ENCODE results near the gene ZFAND5.
A peak's percentile ranks its signal among the peaks of the same experiment; 100 is the strongest.

The ZFAND5 gene

GRCh38 chr9:72377041-72377440 is 12.0 kb upstream of the ZFAND5 start:
- TF ChIP-seq CTCF (IDR thresholded peaks at IDR 0.05; ENCODE audit: insufficient read depth, low read length, poor library complexity, severe bottlenecking), result no peak
- H3K27me3 ChIP-seq (replicated peaks; ENCODE audit: control insufficient read depth, insufficient read depth, low read length), result no peaks in the 10 kb centered on the region
- no peak for DNase-seq (ENCODE audit: extremely low read depth, insufficient read length)
- no peak overlapping the region for H3K4me3 ChIP-seq (replicated peaks; ENCODE audit: low read depth, low read length)
- H3K36me3 ChIP-seq (ENCODE audit: control insufficient read depth, insufficient read depth, low read length), result no peaks in the 10 kb centered on the region

GRCh38 chr9:72371151-72371550 is 6.1 kb upstream of the ZFAND5 start:
- DNase-seq (ENCODE audit: extremely low read depth, insufficient read length), result no peak
- no peak for TF ChIP-seq CTCF (IDR thresholded peaks at IDR 0.05; ENCODE audit: insufficient read depth, low read length, poor library complexity, severe bottlenecking)
- no peaks in the 10 kb centered on the region for H3K27me3 ChIP-seq (replicated peaks; ENCODE audit: control insufficient read depth, insufficient read depth, low read length)
- H3K36me3 ChIP-seq (ENCODE audit: control insufficient read depth, insufficient read depth, low read length), result no peaks in the 10 kb centered on the region
- no peak overlapping the region for H3K4me3 ChIP-seq (replicated peaks; ENCODE audit: low read depth, low read length)

DNA sequence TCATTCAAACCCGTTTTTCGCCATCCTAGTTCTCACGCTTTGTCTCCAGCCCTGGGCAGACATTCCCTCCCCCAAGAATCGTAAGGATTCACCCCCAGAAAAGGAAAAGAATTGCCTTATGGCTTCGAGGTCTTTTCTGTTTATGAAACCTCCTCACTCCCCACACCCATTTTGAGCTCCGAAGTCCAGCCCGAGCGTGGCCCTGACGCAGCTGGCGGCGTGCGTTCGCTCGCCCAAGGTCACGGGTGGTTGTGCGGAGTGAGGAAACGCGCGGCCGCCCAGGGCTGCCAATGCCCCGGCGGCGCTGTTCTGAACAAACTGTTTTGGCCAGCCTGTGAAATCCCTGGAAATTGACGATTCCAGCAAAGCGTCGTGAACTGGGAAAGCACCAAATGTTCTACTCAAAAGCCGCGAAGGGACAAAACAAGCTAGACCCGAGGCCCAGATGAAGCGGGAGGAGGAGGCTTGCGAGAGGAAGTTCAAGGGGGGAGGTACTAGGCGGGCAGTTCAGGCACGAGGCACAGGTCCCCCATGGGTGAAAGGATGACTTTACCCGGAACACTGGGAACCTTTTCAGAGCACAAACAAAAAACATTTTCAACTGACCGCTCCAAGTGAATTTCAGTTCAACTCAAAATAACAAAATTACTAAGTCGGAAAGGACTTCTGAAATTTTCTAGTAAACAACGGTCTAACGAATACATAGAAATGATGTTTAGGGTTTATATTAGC is 683 bp upstream of the ZFAND5 start:
- peak; percentile 82 for DNase-seq (ENCODE audit: extremely low read depth, insufficient read length)
- TF ChIP-seq CTCF (IDR thresholded peaks at IDR 0.05; ENCODE audit: insufficient read depth, low read length, poor library complexity, severe bottlenecking), result no peak
- Histone ChIP-seq H3K36me3 (ENCODE audit: control insufficient read depth, insufficient read depth, low read length) (no peaks in the 10 kb centered on the region), H3K4me3 (replicated peaks; ENCODE audit: low read depth, low read length) (peak overlapping the region; percentile 66), H3K27me3 (replicated peaks; ENCODE audit: control insufficient read depth, insufficient read depth, low read length) (no peaks in the 10 kb centered on the region)

- H3K27me3 ChIP-seq (replicated peaks; ENCODE audit: control insufficient read depth, insufficient read depth, low read length), result no peaks in the 10 kb centered on the region
- TF ChIP-seq CTCF (IDR thresholded peaks at IDR 0.05; ENCODE audit: insufficient read depth, low read length, poor library complexity, severe bottlenecking), result peak; percentile 1
- peaks cover 3% of the 10 kb centered on the region for H3K36me3 ChIP-seq (ENCODE audit: control insufficient read depth, insufficient read depth, low read length)
- peak overlapping the region; percentile 73 for H3K4me3 ChIP-seq (replicated peaks; ENCODE audit: low read depth, low read length)
- DNase-seq (ENCODE audit: extremely low read depth, insufficient read length), result peak; percentile 85
Observed at GRCh38 chr9:72363908-72364678, 915 bp downstream of the ZFAND5 start.

GRCh38 chr9:72363236-72363635 is 1.8 kb downstream of the ZFAND5 start:
- H3K4me3 ChIP-seq (replicated peaks; ENCODE audit: low read depth, low read length), result peak overlapping the region; percentile 73
- peak; percentile 8 for DNase-seq (ENCODE audit: extremely low read depth, insufficient read length)
- TF ChIP-seq CTCF (IDR thresholded peaks at IDR 0.05; ENCODE audit: insufficient read depth, low read length, poor library complexity, severe bottlenecking), result no peak
- H3K36me3 ChIP-seq (ENCODE audit: control insufficient read depth, insufficient read depth, low read length), result peaks cover 3% of the 10 kb centered on the region
- no peaks in the 10 kb centered on the region for H3K27me3 ChIP-seq (replicated peaks; ENCODE audit: control insufficient read depth, insufficient read depth, low read length)

All from GM06990 (cell line).